ENCODE data around the gene CREBRF. TPM values are rescaled to one million over a fixed set of nuclear protein-coding genes. Genes with fewer than 3 reads are reported as not detected.
"Not testable (repeated sequence)": the region's sequence is repeated elsewhere in the genome, so short reads cannot be mapped to it uniquely, and the experiment has no call there.

Gene CREBRF
- total RNA-seq, 1 donor from 2014 or later, result 31.0 TPM

GRCh38 chr5:173078878-173079277 is 22.7 kb downstream of the CREBRF start:
- DNase-seq, result no peak

DNA sequence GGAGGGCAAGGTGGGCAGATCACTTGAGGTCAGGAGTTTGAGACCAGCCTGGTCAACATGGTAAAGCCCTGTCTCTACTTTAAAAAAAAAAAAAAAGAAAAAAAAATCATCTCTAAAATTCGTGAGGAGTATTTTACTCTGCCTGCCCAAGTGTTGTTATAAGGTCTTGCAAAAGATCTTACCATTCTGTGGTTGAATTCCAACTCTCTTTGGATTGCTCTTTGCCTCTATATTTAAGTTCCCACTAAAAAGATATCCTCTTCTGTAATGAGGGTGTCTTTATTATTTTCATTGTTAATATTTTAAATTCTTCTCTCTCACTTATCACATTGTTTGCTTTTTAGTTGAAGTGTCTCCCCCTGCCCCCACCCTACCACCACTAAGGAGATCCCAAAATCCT is 33.4 kb downstream of the CREBRF start:
- no peak for DNase-seq

- no peak for DNase-seq
Observed at GRCh38 chr5:173090639-173091038, 34.5 kb downstream of the CREBRF start.

- DNase-seq, result no peak
Observed at GRCh38 chr5:173091981-173092380, 35.8 kb downstream of the CREBRF start.

- DNase-seq, result no peak
Observed at GRCh38 chr5:173093606-173094005, 37.5 kb downstream of the CREBRF start.

- no peak for DNase-seq
Observed at GRCh38 chr5:173094012-173094661, 38.0 kb downstream of the CREBRF start.

DNA sequence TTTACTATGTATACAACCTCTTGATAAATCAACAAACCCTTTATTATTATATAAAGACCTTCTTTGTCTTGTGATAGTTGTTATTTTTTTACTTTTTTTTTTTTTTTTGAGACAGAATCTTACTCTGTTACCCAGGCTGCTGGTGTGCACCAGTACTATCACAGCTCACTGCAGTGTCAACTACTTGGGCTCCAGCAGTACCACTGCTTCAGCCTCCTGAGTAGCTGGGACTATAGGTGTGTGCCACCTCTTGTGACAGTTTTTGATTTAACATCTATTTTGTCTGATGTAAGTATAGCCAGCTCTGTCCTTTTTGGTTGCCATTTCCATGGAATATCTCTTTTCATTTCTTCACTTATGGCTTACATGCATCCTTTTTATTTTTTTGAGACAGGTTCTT is 42.6 kb downstream of the CREBRF start:
- DNase-seq, result no peak

DNA sequence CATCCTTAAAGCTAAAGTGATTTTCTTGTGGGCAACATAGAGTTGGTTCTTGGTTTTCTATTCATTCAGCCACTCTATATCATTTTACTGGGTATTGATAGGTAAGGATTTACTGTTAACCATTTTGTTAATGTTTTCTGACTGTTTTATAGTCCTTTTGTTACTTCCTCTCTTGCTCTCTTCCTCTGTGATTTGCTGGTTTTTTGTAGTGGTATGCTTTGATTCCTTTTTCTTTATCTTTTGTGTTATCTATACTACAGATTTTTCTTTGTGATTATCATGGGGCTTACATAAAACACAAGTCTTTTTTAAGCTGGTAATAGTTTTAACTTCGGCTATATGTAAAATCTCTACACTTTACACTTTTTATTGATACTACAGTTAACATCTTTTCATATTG is 43.3 kb downstream of the CREBRF start:
- DNase-seq, result no peak

DNA sequence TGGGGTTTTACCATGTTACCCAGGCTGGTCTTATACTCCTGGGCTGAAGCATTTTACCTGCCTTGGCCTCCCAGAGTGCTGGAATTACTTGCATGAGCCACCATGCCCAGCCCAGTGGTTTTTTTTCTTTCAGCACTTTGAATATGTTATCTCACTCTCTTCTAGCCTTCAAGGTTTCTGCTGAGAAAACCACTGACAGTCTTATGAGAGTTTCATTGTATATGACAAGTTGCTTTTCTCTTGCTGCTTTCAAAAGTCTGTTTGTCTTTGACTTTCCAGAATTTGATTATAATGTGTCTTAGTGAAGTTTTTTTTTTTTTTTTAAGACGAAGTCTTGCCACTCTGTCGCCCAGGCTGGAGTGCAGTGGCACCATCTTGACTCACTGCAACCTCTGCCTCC is 45.1 kb downstream of the CREBRF start:
- DNase-seq, result no peak

DNA sequence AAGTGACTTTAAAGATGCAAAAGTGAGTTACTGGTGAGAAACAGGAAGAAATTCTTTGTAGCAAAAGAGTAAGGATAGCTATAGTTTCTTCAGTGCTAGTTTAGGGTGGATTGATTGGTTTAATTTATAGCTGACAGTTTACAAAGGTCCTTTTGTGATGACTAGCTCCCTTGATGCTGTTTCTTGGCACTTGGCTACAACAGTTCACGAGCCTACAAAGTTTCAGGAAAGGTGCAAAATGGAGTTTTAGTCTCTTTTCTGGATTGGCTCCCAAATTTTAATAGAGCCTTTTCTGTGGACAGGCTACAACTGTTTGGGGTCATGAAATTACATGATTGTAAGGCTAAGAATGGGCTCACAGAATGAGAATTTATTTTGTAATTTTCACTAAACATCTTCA is 47.3 kb downstream of the CREBRF start:
- no peak for DNase-seq

GRCh38 chr5:173108914-173109313 is 52.8 kb downstream of the CREBRF start:
- DNase-seq, result no peak

- peak; percentile 4 for DNase-seq
Observed at GRCh38 chr5:173114536-173114935, 58.4 kb downstream of the CREBRF start.

- no peak for DNase-seq
Observed at GRCh38 chr5:173119719-173120118, 63.6 kb downstream of the CREBRF start.

DNA sequence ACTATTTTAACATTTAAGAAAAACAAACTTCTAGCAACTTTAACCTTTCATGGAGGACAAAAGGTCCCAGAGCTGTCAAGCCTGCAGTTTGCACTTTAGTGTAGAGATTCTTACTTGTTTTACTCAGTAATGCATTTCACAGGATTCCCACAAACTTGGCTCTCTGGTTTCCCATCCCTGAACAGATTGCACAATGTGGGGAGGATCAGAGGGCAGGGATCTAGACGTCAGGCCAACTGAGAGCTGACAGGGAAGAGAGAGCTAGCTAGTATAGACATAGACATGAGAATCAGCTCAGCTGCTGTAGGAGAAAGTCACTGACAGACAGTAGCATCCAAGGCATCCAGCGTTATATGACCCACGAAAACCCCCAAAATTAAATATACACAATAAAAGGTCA is 67.3 kb downstream of the CREBRF start:
- no peak for DNase-seq

DNA sequence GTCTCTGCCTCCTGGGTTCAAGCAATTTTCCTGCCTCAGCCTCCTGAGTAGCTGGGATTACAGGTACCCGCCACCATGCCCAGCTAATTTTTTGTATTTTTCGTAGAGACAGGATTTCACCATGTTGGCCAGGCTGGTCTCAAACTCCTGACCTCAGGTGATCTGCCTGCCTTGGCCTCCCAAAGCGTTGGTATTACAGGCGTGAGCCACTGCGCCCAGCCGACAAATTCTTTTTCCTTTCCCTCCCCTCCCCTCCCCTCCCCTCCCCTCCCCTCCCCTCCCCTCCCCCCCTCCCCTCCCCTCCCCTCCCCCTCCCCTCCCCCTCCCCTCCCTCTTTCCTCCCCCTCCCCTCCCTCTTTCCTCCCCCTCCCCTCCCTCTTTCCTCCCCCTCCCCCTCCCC is 76.0 kb downstream of the CREBRF start:
- not testable (repeated sequence) for DNase-seq

DNA sequence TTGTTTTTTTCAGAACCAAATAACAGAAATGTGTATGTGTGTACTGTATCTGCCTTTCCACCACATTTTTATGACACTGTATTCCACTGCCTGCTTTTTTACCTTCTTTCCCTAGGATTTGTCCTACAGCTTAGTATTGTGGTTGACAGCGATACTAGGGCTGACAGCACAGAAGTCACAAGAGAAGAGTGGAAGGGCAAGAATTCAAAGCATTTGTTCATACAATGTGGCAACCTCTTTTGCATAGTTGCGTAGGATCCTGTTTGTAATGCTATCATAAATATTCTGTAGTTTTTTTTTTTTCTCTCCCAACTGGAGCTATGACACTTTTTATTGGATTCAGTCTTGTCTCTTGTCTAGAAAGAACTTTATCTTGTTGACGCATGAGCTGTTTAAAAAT is 82.6 kb downstream of the CREBRF start:
- no peak for DNase-seq

- DNase-seq, result no peak
Observed at GRCh38 chr5:173139631-173140030, 83.5 kb downstream of the CREBRF start.

- no peak for DNase-seq
Observed at GRCh38 chr5:173140769-173141168, 84.6 kb downstream of the CREBRF start.

DNA sequence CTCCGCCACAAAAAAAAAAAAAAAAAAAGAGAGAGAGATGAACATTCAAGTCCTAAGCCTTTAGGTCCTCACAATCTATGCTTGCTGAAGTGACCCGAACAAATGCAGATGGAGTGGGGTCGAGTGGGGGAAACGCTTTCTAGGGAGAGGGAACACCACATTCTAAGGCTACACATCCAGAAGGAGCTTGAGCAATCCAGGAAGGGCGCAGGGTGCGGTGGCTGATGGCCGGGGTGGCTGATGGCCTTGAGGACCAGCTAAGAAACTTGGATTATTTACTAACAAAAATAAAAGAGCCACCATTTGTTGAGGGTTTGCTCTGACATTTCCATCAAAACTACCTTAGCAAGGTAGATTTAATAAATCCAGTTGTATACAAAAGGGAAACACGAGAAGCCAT is 87.4 kb downstream of the CREBRF start:
- no peak for DNase-seq

DNA sequence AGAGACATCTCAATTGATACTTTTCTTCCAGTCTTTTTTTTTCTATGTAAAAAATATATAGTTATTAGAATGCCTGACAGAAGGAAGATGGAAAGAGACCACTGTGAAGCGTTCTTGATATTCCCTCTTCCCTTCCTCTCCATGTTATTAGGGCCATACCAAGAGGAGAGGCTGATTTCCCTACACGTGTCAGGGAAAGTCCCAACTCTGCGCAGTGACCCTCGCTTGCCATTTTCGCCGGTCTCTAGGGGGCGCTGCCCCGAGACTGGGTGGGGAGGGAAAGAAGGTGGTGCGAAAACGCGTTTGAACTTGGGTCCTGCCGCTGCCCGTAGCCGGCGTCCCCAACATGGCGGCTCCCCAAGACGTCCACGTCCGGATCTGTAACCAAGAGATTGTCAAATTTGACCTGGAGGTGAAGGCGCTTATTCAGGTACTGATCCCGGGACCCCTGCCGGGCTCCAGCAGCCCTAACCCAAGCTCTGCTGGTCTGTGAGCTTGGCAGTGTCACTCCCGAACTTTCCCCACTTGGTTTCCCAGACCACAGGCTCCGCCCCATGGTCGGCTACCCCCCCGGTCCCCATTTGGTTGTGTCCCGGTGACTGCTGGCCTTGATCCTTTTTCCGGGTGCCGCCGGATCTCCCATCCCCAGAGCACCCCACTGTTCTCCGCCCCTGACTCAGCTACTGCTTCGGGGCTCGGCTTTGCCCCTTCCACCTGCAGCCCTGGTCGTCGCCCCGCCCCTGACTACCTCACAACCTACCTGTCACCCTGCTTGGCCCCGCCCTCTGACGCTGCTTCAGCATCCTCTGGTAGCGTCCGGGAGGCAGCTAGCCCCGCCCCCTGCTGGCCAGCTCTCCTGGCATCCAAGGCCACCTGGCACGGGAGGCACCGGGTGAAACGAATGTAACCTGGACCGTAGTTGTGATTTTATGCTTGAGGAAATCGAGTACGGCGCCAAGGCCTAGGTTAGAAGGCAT is 88.3 kb downstream of the CREBRF start, which contains the start of gene BNIP1:
TSS of gene BNIP1 (plus strand) at position 332 of the 977 bp plus-strand sequence. CDS start at position 347, 15 bp downstream.
- peak; percentile 98 for DNase-seq

DNA sequence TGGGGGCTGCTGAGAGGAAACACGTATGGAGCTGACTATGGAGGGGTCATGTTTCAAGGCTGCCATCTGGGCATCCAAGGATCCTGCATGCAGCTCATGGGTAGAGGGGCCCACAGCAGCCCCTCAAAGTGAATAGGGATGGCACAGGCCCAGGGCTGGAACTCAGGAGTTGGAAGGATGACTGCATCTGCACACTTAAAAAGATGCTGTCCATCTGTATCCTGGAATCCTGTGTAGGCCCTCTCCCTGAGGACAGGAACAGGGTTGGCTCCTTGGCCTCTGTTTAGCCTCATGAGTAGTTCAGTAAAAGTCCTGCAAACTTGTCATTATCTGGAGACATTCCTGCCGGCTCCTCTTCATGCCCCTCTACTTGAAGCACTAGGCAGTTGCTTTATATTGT is 92.2 kb downstream of the CREBRF start:
- no peak for DNase-seq

DNA sequence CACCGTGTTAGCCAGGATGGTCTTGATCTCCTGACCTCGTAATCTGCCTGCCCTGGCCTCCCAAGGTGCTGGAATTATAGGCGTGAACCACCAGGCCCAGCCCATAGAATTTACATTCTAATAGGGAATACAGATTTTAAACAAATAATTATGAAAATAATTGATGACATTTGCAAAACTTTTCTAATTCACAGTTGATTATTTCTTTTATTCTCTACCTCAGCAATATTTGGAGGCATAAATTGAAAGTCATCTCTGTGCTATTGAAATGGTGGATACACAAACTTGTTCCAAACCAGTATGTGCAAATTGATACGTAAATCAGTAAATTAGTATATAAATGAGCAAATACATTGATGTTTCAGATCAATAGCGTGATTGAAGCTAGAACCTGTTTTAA is 96.4 kb downstream of the CREBRF start:
- DNase-seq, result no peak

GRCh38 chr5:173153842-173154241 is 97.7 kb downstream of the CREBRF start:
- DNase-seq, result no peak

DNA sequence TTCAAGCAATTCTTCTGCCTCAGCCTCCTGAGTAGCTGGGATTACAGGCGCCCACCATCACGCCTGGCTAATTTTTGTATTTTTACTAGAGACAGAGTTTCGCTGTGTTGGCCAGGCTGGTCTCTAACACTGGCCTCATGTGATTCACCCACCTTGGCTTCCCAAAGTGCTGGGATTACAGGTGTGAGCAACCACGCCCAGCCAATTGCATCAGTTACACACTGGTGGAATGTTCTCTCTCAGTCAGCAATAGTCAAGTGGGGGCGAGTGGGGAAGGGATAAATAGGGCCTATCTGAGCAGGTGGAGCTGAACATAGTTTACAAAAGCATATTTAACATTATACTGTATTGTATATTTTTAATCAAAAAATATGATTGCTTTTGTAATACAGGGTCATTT is 98.5 kb downstream of the CREBRF start:
- DNase-seq, result not testable (repeated sequence)
